Activated CD8-positive, alpha-beta T cell treated with anti-CD3 and anti-CD28 coated beads for 36 hours (primary cell): ENCODE measurements around the gene KIAA0408. TPM values are rescaled to one million over a fixed set of nuclear protein-coding genes. Genes with fewer than 3 reads are reported as not detected.
A peak's percentile ranks its signal among the peaks of the same experiment; 100 is the strongest.

Experiments
- ATAC-seq: fragments of 200-7000 bp; cut with Tn5 transposase; one replicate; pipeline ENCODE4 v1.10.0; 2021; ENCODE audit warnings: mild to moderate bottlenecking, moderate library complexity
- CTCF ChIA-PET: fragments of 350-600 bp; sonication (Branson Sonifier 250); formaldehyde crosslinking; loops from one replicate; lab custom pipeline; 2021; ENCODE audit warnings: antibody characterized with exemption; lab: Charles Lee
- POLR2A ChIA-PET: fragments of 350-600 bp; sonication (Branson Sonifier 250); formaldehyde crosslinking; loops from one replicate; lab custom pipeline; 2021; ENCODE audit warnings: antibody characterized with exemption; lab: Charles Lee
- DNase-seq: peaks from one replicate; pipeline ENCODE4 v3.0.0-alpha.2; 2020
- H3K27ac Mint-ChIP-seq: one replicate; pipeline ENCODE4 v1.8.0; 2021; ENCODE audit warnings: mild to moderate bottlenecking, mixed read lengths
- H3K27me3 Mint-ChIP-seq: one replicate; pipeline ENCODE4 v1.8.0; 2021; ENCODE audit warnings: mixed read lengths
- H3K36me3 Mint-ChIP-seq: one replicate; pipeline ENCODE4 v1.8.0; 2021; ENCODE audit warnings: low read depth, mixed read lengths
- H3K4me1 Mint-ChIP-seq: one replicate; pipeline ENCODE4 v1.8.0; 2021; ENCODE audit warnings: low read depth, mixed read lengths
- H3K4me3 Mint-ChIP-seq: one replicate; pipeline ENCODE4 v1.8.0; 2021; ENCODE audit warnings: mild to moderate bottlenecking, moderate library complexity, mixed read lengths
- H3K9me3 Mint-ChIP-seq: one replicate; pipeline ENCODE4 v1.8.0; 2021; ENCODE audit warnings: mixed read lengths
- intact Hi-C: fragments of 100-400 bp; cut with micrococcal nuclease; formaldehyde crosslinking; loops from one replicate; pipeline ENCODE4 v1.10.0; 2022
- total RNA-seq, 2 experiments: library from RNA; stranded (reverse); gene quantifications; one replicate each; pipeline ENCODE4 v1.2.3, GENCODE V29; 2021
- TF ChIP-seq, protein P1 (sequence below): fragments of 200-600 bp; IDR thresholded peaks from one replicate; pipeline ENCODE4 v1.8.0; 2022; ENCODE audit warnings: antibody characterized with exemption, mild to moderate bottlenecking

Gene KIAA0408
- total RNA-seq, 2 experiments from 2014 or later, result 1.8 to 2.6 TPM

DNA sequence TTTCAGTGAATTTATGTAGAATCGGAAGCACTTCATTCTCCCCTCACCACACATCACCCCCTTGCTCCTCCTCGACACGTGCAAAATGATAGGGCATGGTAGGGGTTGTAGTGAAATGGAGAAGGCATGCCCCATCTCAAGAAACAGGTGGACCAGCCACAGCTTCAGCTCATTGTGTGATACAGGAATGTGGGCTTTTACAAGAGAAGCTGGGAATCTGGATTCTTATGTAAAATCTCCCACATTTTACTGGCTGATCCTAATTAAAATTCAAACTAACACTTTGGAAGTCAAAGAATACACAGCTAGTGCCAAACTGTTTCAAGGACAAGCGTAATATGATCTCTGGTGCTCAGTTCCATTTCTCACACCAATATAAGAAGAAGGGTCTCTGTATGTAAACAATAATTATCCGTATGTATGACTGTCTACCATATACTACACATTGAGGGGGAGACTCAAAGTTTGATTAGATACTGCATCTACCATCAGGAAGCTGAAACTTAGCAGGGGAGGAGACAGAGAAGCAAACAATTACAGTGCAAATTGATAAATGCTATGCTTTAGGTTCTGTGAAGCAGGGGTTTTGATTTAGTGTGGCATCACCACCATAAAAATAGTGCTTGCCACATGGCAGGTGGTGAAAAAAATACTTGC lies 24.3 kb upstream of the KIAA0408 start:
- ChIA-PET POLR2A (interaction anchor here (3.6 kb wide), 1 partner anchor 32 kb away, joined by 24 read pairs; no protein-coding TSS in a partner anchor), CTCF (interaction anchor here (0.8 to 5.0 kb wide), 7 partner anchors 11 to 179 kb away, joined by 3 to 86 read pairs (median 4); partner anchors contain the start of gene MTCL3)
- no peak for ATAC-seq
- H3K27me3 Mint-ChIP-seq, result peaks cover 4% of the 10 kb centered on the region
- peaks cover 5% of the 10 kb centered on the region for H3K9me3 Mint-ChIP-seq
- TF ChIP-seq, protein P1, sequence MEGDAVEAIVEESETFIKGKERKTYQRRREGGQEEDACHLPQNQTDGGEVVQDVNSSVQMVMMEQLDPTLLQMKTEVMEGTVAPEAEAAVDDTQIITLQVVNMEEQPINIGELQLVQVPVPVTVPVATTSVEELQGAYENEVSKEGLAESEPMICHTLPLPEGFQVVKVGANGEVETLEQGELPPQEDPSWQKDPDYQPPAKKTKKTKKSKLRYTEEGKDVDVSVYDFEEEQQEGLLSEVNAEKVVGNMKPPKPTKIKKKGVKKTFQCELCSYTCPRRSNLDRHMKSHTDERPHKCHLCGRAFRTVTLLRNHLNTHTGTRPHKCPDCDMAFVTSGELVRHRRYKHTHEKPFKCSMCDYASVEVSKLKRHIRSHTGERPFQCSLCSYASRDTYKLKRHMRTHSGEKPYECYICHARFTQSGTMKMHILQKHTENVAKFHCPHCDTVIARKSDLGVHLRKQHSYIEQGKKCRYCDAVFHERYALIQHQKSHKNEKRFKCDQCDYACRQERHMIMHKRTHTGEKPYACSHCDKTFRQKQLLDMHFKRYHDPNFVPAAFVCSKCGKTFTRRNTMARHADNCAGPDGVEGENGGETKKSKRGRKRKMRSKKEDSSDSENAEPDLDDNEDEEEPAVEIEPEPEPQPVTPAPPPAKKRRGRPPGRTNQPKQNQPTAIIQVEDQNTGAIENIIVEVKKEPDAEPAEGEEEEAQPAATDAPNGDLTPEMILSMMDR, result no peak
- no peak for DNase-seq
- H3K4me3 Mint-ChIP-seq, result peak overlapping the region; percentile 40
- peak overlapping the region; percentile 83 for H3K27ac Mint-ChIP-seq
- intact Hi-C loops, result loop anchor here (2.0 kb wide), 2 partner anchors 31 to 63 kb away; no protein-coding TSS in a partner anchor
- H3K4me1 Mint-ChIP-seq, result peaks cover 31% of the 10 kb centered on the region
- H3K36me3 Mint-ChIP-seq, result peaks cover 20% of the 10 kb centered on the region

DNA sequence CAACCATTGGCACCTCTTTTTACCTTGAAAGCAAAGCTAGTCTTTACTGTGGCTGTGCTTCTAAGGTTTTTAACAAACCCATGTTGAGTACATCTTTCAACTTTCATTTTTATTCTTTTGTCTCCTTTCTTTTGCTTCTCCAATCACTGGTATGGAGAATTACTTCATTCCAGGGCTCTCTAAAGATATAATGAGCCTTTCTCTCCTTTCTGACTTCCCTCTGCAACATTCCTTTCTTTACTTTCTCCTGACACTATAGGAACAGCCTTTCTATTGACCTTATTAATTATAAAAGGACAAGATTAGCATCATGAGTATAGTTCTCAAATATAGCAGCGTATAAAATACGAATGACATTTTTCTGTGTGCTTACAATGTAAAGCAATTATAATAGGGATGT lies 23.1 kb upstream of the KIAA0408 start:
- Mint-ChIP-seq H3K27ac (no peak overlapping the region), H3K36me3 (peaks cover 22% of the 10 kb centered on the region), H3K9me3 (peaks cover 5% of the 10 kb centered on the region), H3K4me1 (peaks cover 31% of the 10 kb centered on the region), H3K4me3 (no peak overlapping the region), H3K27me3 (peaks cover 5% of the 10 kb centered on the region)
- no peak for ATAC-seq
- intact Hi-C loops, result no loop called here
- ChIA-PET CTCF (interaction anchor here (0.8 to 5.0 kb wide), 2 partner anchors 19 to 33 kb away, joined by 4 to 86 read pairs; partner anchors contain the start of gene MTCL3), POLR2A (interaction anchor here (1.1 to 1.2 kb wide), 2 partner anchors 15 to 34 kb away, joined by 3 read pairs; no protein-coding TSS in a partner anchor)
- DNase-seq, result no peak
- TF ChIP-seq, protein P1, result no peak

DNA sequence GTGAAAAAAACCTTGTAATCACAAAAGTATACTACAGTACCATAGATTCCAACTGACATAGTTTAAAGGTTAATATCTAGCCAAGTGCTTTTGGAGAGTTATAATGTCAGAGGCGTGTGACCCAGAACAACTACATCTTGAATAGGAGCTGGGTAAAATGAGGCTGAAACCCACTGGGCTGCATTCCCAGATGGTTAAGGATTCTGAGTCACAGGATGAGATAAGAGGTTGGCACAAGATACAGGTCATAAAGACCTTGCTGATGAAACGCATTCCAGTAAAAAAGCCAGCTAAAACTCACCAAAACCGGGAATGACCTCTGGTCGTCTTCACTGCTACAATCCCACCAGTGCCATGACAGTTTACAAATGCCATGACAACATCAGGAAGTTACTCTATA lies 22.4 kb upstream of the KIAA0408 start:
- H3K27me3 Mint-ChIP-seq, result peaks cover 7% of the 10 kb centered on the region
- ChIA-PET CTCF (no interaction called here), POLR2A (interaction anchor here (1.1 to 1.2 kb wide), 2 partner anchors 15 to 35 kb away, joined by 3 read pairs; no protein-coding TSS in a partner anchor)
- TF ChIP-seq, protein P1, result no peak
- peaks cover 21% of the 10 kb centered on the region for H3K36me3 Mint-ChIP-seq
- no peak overlapping the region for H3K4me3 Mint-ChIP-seq
- ATAC-seq (no peak), DNase-seq (no peak)
- intact Hi-C loops, result no loop called here
- H3K27ac Mint-ChIP-seq, result no peak overlapping the region
- peaks cover 31% of the 10 kb centered on the region for H3K4me1 Mint-ChIP-seq
- H3K9me3 Mint-ChIP-seq, result peaks cover 5% of the 10 kb centered on the region

DNA sequence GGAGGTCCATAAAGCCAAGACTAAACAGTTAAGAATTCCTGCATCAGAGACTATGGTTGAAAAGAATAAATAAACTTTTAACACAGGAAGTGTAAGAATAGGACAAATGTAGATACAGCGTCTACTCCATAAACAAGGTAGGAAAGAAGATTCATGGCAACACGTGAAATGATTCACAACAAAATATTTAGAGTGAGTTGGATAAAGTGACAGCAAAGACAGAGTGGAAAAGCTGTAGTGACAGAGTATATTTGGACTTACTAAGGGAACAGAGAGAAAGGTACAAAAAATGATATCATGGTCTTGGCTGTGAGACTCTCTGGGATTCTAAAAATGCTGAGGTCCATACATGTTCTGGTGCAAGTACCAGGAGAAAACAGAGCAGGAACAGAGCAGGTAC lies 21.9 kb upstream of the KIAA0408 start:
- ChIA-PET CTCF (interaction anchor here (2.4 kb wide), 1 partner anchor 35 kb away, joined by 15 read pairs; no protein-coding TSS in a partner anchor), POLR2A (interaction anchor here (1.1 to 1.5 kb wide), 3 partner anchors 11 to 36 kb away, joined by 3 to 4 read pairs (median 3); no protein-coding TSS in a partner anchor)
- intact Hi-C loops, result no loop called here
- peaks cover 7% of the 10 kb centered on the region for H3K9me3 Mint-ChIP-seq
- H3K27ac Mint-ChIP-seq, result no peak overlapping the region
- no peak overlapping the region for H3K4me3 Mint-ChIP-seq
- no peak for ATAC-seq
- TF ChIP-seq, protein P1, result no peak
- H3K36me3 Mint-ChIP-seq, result peaks cover 25% of the 10 kb centered on the region
- peaks cover 31% of the 10 kb centered on the region for H3K4me1 Mint-ChIP-seq
- no peak for DNase-seq
- peaks cover 7% of the 10 kb centered on the region for H3K27me3 Mint-ChIP-seq

DNA sequence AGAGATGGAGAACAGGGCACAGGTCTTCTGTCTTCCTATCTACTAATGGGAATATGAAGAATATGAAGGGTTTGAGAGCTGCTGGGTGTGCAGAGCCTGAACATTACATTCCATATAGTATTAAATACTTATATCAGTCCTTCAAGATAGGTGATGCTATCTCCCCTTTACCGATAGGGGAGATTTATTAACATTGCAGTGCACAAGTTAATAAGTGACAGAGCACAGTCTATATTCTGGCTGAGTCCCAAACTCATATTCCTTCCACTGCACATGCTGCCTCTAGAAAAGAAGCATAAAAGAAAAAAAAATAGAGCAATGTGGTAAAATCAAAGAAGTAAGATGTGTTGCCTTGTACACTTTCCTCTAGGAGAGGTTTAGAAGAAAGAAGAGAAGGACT lies 18.5 kb upstream of the KIAA0408 start:
- H3K4me3 Mint-ChIP-seq, result no peak overlapping the region
- peaks cover 11% of the 10 kb centered on the region for H3K27me3 Mint-ChIP-seq
- intact Hi-C loops, result no loop called here
- TF ChIP-seq, protein P1, result no peak
- DNase-seq (no peak), ATAC-seq (no peak)
- CTCF ChIA-PET, result interaction anchor here (0.7 to 1.4 kb wide), 2 partner anchors 39 to 61 kb away, joined by 3 read pairs; no protein-coding TSS in a partner anchor
- H3K9me3 Mint-ChIP-seq, result peaks cover 6% of the 10 kb centered on the region
- H3K27ac Mint-ChIP-seq, result no peak overlapping the region
- peaks cover 21% of the 10 kb centered on the region for H3K36me3 Mint-ChIP-seq
- H3K4me1 Mint-ChIP-seq, result peaks cover 3% of the 10 kb centered on the region
- POLR2A ChIA-PET, result no interaction called here
